Omental fat pad (tissue), 4 donors: ENCODE data around the gene SH3BP5. TPM values are rescaled to one million over a fixed set of nuclear protein-coding genes. Genes with fewer than 3 reads are reported as not detected.

Experiments
- ATAC-seq: fragments of 150-250 bp; one replicate; pipeline ENCODE4 v1.9.1; 2016; ENCODE audit warnings: mild to moderate bottlenecking, moderate library complexity; ENCODE audit not compliant: low FRiP score
- DNase-seq: peaks from one replicate; pipeline ENCODE4 v3.0.0-alpha.2; 2019; ENCODE audit warnings: low spot score
- total RNA-seq, 4 donors: library from RNA; depleted of rRNA; stranded (reverse); fragments of >200 nt; gene quantifications; one replicate each; pipeline ENCODE4 v1.1.0, GENCODE V29; 2016
- TF ChIP-seq, protein P1 (sequence below), 3 donors: fragments of 450-650 bp; IDR thresholded peaks; one replicate each; pipeline ENCODE4 v1.5.1; 2016 to 2017; ENCODE audit warnings: antibody characterized with exemption in 3 of 3, mild to moderate bottlenecking in 3 of 3, moderate library complexity in 2 of 3

Gene SH3BP5
- total RNA-seq, 4 donors from 2014 or later = 71.1 to 114 (median 88.4) TPM

DNA sequence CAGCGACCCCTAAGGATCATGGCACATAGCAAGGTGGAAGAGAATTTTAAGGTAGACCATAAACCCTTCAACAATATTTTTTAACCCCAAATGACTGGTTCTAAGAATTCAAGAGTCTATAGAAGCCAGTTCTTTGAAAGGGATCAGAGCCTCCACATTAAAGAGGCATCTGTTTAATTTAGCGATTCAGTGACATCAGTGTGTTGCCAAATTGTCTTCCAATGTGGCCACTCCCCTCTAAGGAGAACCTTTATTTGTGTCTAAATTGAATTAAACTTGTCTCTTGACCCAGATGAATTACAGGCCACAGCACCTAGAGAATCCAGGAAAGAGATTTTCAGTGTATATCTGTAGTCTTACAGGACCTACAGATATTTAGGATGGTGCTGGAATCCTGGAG, 6.6 kb upstream of the SH3BP5 start:
- DNase-seq = no peak
- no peak for ATAC-seq
- TF ChIP-seq, protein P1, sequence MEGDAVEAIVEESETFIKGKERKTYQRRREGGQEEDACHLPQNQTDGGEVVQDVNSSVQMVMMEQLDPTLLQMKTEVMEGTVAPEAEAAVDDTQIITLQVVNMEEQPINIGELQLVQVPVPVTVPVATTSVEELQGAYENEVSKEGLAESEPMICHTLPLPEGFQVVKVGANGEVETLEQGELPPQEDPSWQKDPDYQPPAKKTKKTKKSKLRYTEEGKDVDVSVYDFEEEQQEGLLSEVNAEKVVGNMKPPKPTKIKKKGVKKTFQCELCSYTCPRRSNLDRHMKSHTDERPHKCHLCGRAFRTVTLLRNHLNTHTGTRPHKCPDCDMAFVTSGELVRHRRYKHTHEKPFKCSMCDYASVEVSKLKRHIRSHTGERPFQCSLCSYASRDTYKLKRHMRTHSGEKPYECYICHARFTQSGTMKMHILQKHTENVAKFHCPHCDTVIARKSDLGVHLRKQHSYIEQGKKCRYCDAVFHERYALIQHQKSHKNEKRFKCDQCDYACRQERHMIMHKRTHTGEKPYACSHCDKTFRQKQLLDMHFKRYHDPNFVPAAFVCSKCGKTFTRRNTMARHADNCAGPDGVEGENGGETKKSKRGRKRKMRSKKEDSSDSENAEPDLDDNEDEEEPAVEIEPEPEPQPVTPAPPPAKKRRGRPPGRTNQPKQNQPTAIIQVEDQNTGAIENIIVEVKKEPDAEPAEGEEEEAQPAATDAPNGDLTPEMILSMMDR (IDR thresholded peaks at IDR 0.05) = no peak

DNA sequence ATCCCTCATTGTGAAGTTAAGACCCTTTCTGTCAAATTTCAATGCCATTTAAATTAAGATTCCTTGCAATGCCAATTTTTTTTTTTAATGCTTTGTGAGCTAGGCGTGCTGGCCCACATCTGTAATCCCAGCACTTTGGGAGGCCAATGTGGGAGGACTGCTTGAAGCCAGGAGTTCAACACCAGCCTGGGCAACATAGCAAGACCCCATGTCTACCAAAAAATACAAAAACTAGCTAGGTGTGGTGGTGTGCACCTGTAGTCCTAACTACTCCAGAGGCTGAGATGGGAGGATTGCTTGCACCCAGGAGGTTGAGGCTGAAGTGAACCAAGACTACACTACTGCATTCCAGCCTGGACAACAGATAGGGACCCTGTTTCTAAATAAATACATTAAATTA, 5.6 kb upstream of the SH3BP5 start:
- ATAC-seq (no peak), DNase-seq (no peak)
- TF ChIP-seq, protein P1 (IDR thresholded peaks at IDR 0.05) = no peak

DNA sequence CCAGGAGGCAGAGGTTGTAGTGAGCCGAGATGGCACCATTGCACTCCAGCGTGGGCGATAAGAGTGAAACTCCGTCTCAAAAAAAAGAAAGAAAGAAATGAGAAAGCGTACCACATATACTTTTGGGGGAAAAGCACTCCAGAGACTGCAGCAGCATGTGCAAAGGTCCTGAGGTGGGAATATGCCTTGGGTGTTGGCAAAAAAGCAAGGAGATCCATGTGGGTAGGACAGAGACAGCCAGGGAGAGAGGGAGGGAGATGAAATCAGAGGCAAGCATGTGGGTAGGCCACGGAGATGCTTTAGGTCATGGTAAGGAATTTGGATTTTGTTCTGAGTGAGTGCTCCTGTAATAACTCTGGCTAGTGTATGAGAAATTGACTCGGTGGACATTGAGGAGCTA, 3.7 kb upstream of the SH3BP5 start:
- DNase-seq (no peak), ATAC-seq (no peak)
- TF ChIP-seq, protein P1 (IDR thresholded peaks at IDR 0.05) = no peak

DNA sequence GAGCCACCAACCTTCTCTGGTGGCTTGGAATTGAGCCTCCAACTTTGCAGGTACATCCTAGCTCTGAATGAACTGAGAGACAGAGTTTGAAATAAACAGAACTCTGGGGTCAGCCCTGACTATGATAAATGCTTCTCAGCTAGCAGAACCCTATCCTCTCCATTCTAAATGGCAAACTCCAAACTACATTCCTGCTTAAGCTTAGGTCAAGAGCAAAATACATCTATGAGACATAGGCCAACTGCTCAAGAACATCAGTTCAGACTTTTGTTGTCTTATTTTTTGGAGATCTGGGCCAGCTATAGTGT, 1.5 kb upstream of the SH3BP5 start:
- no peak for DNase-seq
- no peak for ATAC-seq
- TF ChIP-seq, protein P1 (IDR thresholded peaks at IDR 0.05) = no peak

DNA sequence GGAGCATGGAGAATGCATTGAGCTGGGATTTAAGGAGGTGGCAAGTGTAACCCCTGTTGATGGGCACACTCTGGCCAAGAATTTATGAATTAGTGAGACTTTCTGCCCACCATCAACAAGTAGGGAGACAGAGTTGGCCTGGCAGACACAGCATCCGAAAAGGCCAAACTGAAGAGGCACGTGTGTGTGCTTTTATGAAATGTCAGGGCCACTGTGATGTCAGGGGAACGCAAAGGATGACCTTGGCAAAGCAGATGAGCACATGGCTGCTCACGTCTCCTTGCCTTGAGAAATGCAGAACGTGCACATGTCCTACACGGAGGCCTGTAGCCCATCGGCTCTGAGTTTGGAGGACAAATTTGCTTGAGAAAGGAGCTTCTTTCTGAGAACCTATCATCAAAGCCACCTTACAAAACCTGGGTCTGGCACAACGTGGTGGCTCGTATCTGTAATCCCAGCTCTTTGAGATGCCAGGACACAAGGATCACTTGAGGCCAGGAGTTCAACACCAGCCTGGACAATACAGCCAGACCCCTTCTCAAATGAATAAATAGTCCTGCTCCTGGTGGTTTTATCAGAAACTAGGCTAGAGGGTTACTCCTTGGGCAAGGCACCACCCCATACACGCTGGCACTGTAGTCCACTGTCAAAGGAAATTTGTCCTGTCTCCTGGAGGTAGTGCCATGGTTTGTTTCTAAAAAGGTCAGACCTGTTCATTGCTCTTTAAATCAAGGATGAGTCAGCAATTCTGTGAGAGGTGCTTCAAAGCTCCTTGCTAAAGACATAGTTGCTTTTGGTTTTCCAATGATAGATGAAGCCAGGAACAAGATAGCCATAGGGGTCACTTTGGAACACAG, 941 bp upstream of the SH3BP5 start:
- ATAC-seq = no peak
- TF ChIP-seq, protein P1 (IDR thresholded peaks at IDR 0.05) = no peak
- no peak for DNase-seq

DNA sequence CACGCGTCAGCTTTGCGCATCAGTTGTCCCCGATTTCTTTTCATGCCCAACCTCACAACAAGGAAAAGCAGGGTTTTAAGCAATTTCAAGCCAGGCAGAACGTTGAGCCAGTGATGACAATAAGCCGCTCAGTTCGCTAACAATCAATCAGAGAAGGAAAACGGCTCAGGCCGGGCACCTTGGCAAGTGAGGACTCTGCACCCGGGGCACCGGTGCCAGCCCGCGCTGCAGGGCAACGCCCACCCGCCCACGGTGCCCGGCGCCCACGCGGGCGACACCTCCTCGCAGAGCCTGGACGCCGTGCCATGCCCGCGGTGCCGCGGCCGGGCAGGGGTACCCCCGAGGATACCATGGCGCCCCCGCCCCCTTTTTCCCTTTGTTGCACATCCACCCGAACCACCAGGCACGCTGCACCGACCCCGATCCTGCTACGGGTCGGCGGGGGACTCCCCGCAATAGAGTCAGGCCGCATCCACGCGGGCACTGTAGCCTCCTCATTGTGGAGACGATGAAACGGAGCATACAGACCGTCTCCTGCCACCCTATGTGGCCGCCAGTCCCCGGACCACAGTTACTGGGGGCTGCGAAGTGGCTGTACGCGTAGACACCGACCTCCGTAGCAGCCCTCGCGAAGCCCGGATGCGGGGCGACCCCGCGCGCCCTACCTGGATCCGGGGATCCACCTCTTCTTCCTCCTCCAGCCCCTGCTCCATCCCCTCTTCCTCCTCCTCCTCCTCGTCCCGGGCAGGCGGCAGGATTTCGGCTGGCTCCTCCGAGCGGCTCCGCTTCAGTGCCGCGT, 581 bp downstream of the SH3BP5 start:
- DNase-seq (no peak), ATAC-seq (peak; percentile 25)
- TF ChIP-seq, protein P1 (IDR thresholded peaks at IDR 0.05) = no peak
